Upper lobe of right lung (tissue), 1 donor: ENCODE measurements around the gene TAF4. TPM values are rescaled to one million over a fixed set of nuclear protein-coding genes. Genes with fewer than 3 reads are reported as not detected.

Experiments
- ATAC-seq: fragments of 200-7000 bp; cut with Tn5 transposase; one replicate; pipeline ENCODE4 v1.9.1; 2020; ENCODE audit warnings: mild to moderate bottlenecking, moderate library complexity
- DNase-seq: peaks from one replicate; pipeline ENCODE4 v3.0.0-alpha.2; 2020
- H3K27ac ChIP-seq: fragments of 200-600 bp; one replicate; pipeline ENCODE4 v1.8.0; 2022
- H3K27me3 ChIP-seq: fragments of 200-600 bp; one replicate; pipeline ENCODE4 v1.8.0; 2022; ENCODE audit warnings: mild to moderate bottlenecking
- H3K36me3 ChIP-seq: fragments of 200-600 bp; one replicate; pipeline ENCODE4 v1.8.0; 2022
- H3K4me1 ChIP-seq: fragments of 200-600 bp; one replicate; pipeline ENCODE4 v1.8.0; 2022
- H3K4me3 ChIP-seq: fragments of 200-600 bp; one replicate; pipeline ENCODE4 v1.8.0; 2022; ENCODE audit warnings: mild to moderate bottlenecking
- H3K9me3 ChIP-seq: fragments of 200-600 bp; one replicate; pipeline ENCODE4 v1.8.0; 2022
- intact Hi-C: fragments of 100-400 bp; cut with DNase I; formaldehyde crosslinking; loops from one replicate; pipeline ENCODE4 v1.11.0; 2022
- total RNA-seq: library from RNA; stranded (reverse); fragmentation: NEBNext Ultra II Directional; extraction: Animal tissue kit (Norgen Biotek cat#: 25700); gene quantifications from one replicate; pipeline ENCODE4 v1.2.1, GENCODE V29; 2021
- TF ChIP-seq, protein P1 (sequence below): fragments of 200-600 bp; IDR thresholded peaks from one replicate; pipeline ENCODE4 v1.8.0; 2022; ENCODE audit warnings: antibody characterized with exemption
- donor health status: DM: no; HTN: yes; CAD: no; lungs with severe emphysema.

Gene TAF4
- total RNA-seq, 1 donor from 2014 or later = 19.6 TPM

DNA sequence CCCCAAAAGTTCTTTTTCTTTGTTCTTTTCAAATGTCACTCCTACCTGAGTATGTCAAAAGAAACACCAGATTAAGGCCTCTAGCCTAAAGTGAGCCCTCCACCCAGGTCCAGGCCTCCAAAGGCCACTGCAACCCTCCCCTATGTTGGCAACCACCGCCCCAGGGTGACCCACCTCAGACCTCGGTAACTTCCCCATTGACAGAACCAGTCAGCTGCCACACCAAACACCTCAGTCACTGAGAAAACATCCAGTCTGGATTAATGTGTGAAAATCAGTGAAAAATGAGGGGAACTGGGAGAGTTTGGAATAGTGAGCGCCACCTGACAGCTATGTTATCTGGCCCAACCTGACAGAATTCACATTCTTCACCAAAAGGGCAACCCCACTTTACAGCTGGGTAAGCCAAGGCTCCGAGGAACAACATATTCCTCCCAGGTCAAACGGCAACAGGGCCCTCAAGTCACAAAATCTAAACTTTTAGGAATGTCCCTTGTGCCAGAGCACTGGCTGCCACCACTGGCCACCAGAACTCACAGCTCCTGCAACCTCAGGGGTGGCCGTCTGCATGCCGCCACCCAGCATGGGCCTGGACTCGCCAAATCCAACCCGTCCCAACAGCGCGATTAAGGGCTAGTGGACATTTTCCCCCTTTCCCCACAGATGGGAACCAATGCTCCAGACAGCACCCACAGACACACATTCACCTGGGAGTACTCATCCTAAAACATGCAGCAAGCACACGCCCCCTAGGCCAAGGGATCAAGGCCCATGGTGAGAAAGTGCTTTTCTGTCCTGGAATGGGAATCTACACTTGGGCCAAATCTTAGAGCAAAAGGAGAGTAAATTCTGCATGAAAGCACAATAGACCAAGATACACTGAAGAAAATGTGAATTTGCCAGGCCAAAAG, 4.8 kb downstream of the TAF4 start:
- DNase-seq = no peak
- intact Hi-C loops = no loop called here
- TF ChIP-seq, protein P1, sequence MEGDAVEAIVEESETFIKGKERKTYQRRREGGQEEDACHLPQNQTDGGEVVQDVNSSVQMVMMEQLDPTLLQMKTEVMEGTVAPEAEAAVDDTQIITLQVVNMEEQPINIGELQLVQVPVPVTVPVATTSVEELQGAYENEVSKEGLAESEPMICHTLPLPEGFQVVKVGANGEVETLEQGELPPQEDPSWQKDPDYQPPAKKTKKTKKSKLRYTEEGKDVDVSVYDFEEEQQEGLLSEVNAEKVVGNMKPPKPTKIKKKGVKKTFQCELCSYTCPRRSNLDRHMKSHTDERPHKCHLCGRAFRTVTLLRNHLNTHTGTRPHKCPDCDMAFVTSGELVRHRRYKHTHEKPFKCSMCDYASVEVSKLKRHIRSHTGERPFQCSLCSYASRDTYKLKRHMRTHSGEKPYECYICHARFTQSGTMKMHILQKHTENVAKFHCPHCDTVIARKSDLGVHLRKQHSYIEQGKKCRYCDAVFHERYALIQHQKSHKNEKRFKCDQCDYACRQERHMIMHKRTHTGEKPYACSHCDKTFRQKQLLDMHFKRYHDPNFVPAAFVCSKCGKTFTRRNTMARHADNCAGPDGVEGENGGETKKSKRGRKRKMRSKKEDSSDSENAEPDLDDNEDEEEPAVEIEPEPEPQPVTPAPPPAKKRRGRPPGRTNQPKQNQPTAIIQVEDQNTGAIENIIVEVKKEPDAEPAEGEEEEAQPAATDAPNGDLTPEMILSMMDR = no peak
- H3K4me3 ChIP-seq = no peak overlapping the region
- no peak for ATAC-seq
- no peak overlapping the region for H3K27ac ChIP-seq
- no peaks in the 10 kb centered on the region for H3K36me3 ChIP-seq
- H3K4me1 ChIP-seq = peaks cover 19% of the 10 kb centered on the region
- H3K27me3 ChIP-seq = no peaks in the 10 kb centered on the region
- no peaks in the 10 kb centered on the region for H3K9me3 ChIP-seq

DNA sequence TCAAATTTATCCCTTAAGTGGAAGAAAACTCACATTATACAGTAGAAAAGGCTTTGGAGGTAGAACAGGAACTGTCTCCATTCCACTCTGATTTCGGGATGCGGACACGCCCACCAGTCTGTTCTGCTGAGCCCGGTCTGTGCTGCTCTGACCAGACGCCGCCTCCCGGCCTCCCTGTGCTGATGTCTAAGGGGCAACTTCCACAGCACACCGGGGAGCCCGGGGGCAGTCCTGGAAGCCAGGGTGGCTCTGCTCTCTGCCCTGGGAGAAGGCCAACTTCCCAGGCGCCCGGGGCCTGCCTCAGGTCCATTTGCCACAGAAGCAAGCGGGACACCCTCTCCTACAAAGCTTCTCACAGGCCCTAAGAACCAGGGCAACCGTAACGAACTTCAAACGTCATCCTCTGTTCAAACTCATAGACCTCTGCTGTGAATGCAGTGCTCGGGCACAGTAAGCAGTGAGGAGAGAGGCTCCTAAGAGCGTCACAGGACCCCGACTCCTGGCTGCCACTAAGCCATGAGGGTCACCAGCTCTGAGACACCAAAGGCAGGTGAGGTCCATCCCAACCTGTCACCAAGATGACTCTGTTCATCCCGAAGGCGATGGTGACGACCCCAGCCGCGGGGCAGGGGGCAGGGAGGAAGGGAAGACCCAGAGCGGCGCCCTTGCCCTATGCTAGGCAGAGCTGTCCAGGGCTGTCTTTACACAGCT, 5.6 kb downstream of the TAF4 start:
- peak; percentile 57 for DNase-seq
- TF ChIP-seq, protein P1 = no peak
- H3K27ac ChIP-seq = no peak overlapping the region
- no peak overlapping the region for H3K4me3 ChIP-seq
- H3K27me3 ChIP-seq = no peaks in the 10 kb centered on the region
- H3K36me3 ChIP-seq = no peaks in the 10 kb centered on the region
- ATAC-seq = no peak
- intact Hi-C loops = no loop called here
- peaks cover 19% of the 10 kb centered on the region for H3K4me1 ChIP-seq
- no peaks in the 10 kb centered on the region for H3K9me3 ChIP-seq

DNA sequence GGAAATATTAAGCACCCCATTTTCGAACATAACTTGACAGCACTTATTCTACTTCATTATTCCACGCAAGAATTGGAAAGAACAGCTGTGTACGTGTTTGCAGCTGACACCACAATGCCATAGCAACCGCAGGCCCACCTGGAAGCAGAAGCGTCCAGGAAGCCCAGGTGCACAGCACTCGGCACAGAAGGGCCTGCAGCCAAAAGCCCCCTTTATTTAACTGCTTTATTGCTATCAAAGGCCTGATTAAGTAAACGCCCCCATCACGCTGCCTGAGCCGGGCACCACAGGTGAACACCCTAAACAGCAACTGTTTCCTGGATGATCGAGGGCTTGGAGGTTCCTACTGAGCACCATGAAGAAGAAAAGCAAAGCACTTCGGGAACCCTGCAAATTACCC, 6.3 kb downstream of the TAF4 start:
- DNase-seq (peak; percentile 36), ATAC-seq (no peak)
- intact Hi-C loops = no loop called here
- Histone ChIP-seq H3K36me3 (no peaks in the 10 kb centered on the region), H3K4me3 (no peak overlapping the region), H3K27me3 (no peaks in the 10 kb centered on the region), H3K4me1 (peaks cover 19% of the 10 kb centered on the region), H3K9me3 (no peaks in the 10 kb centered on the region), H3K27ac (no peak overlapping the region)
- TF ChIP-seq, protein P1 = no peak

DNA sequence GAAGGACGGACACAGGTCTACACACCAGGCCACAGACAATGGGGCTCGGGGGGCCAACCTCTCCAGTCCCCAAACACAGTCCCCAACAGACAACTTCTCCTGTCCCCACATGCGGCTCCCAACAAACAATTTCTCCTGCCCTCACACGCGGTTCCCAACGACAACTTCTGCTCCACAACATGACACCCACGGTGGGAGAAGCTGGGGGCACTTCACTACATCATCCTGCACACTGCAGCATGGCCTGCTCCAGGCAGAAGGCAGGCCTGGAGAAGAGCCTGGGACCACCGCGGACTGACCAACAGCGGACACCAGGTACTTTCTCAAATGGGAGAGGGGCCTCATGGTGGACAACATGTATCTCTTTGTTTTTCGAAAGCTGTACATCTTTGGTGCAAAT, 6.7 kb downstream of the TAF4 start:
- Histone ChIP-seq H3K36me3 (no peaks in the 10 kb centered on the region), H3K9me3 (no peaks in the 10 kb centered on the region), H3K4me3 (no peak overlapping the region), H3K27ac (no peak overlapping the region), H3K4me1 (peaks cover 15% of the 10 kb centered on the region), H3K27me3 (no peaks in the 10 kb centered on the region)
- ATAC-seq = no peak
- TF ChIP-seq, protein P1 = no peak
- peak; percentile 22 for DNase-seq
- intact Hi-C loops = no loop called here

DNA sequence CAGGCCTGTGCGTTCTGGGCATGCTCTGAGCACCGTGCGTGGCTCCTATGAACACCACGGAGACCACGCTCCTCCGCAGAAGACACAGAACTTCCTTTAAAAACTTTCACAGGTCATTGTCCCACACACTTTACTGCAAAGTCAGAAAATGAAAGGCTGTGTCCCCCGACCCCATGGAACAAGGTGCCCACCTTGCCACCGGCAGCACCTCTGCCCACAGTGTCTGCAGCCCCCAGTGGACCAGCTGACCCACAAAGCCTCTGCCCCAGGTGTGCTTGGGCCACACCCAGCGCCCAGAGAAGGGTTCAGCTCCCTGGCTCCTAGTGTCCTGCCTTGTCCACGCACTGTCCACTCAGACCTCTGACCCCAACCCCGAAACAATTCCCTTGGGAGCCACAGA, 8.7 kb downstream of the TAF4 start:
- intact Hi-C loops = no loop called here
- TF ChIP-seq, protein P1 = no peak
- H3K9me3 ChIP-seq = no peaks in the 10 kb centered on the region
- H3K27me3 ChIP-seq = no peaks in the 10 kb centered on the region
- DNase-seq = peak; percentile 38
- H3K36me3 ChIP-seq = no peaks in the 10 kb centered on the region
- no peak overlapping the region for H3K4me3 ChIP-seq
- no peak for ATAC-seq
- H3K27ac ChIP-seq = no peak overlapping the region
- H3K4me1 ChIP-seq = no peaks in the 10 kb centered on the region
